ENCODE data around the gene PKNOX2.

DNA sequence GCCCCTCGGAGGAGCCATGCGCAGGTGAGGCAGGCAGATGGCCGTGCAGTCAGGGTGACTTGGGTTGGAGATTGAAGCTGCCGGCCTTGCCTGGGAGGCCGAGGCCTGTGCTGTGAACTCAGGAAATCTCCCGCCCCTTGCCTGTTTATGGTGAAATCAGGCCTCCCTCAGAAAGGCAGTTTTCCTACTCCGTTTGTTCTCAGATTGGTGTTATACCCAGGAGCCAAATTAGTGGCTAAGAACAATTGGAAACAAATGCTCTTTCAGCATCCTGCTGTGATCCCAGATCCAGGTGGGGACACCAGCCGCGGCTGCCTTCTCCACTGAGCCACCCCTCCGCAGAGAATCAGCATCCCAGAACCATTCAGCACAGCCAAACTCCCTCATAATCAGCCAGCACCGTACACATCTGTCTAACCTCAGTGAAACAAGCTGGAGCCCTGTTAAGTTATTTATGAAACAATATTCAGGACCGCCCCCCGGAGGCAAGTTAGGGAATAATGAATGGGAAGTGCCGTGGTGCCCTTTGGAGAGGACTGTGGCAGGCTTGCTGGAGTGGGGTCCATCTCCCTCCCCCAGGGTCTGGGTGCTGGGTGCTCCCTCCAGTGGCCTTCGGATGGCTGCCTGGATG is 60.0 kb downstream of the PKNOX2 start:
- TF ChIP-seq CTCF (IDR thresholded peaks at IDR 0.05; ENCODE audit: borderline replicate concordance, extremely low read depth, low read length, poor library complexity, severe bottlenecking) (no peak), EZH2 (IDR thresholded peaks at IDR 0.05; ENCODE audit: borderline replicate concordance, low read depth, low read length, severe bottlenecking) (no peak)
